ENCODE results near the gene MYB. TPM values are rescaled to one million over a fixed set of nuclear protein-coding genes. Genes with fewer than 3 reads are reported as not detected.

Gene MYB
- total RNA-seq, 1 donor from 2014 or later = 23.3 TPM

DNA sequence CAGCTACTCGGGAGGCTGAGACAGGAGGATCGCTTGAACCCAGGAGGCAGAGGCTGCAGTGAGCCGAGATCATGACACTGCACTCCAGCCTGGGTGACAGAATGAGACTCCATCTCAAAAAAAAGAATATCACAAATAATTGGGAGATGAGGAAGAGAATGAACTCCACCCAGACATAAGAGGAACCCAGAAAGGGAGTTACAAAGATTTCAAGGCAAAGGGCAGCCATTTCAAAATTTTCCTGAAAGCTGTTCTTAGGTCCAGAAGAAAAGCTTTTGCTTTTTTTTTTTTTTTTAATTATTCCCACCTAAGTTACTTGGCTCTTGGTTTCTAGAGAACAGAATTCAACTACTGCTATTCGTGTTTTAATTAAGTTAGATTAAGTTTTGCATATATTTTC is 23.8 kb downstream of the MYB start:
- no peak for DNase-seq (ENCODE audit: low spot score)
- no peaks in the 10 kb centered on the region for H3K9me3 Mint-ChIP-seq (ENCODE audit: unreplicated experiment)
- peaks cover 2% of the 10 kb centered on the region for H3K27me3 Mint-ChIP-seq (ENCODE audit: unreplicated experiment)
- H3K4me3 Mint-ChIP-seq (ENCODE audit: unreplicated experiment) = no peak overlapping the region
- H3K27ac Mint-ChIP-seq (ENCODE audit: unreplicated experiment) = no peak overlapping the region
- peaks cover 3% of the 10 kb centered on the region for H3K4me1 Mint-ChIP-seq (ENCODE audit: unreplicated experiment)
- H3K36me3 Mint-ChIP-seq (ENCODE audit: low read depth, unreplicated experiment) = peaks cover 16% of the 10 kb centered on the region
- no peak for TF ChIP-seq CTCF (IDR thresholded peaks at IDR 0.05; ENCODE audit: unreplicated experiment)

GRCh38 chr6:135209803-135210202 is 28.7 kb downstream of the MYB start:
- Mint-ChIP-seq H3K27me3 (ENCODE audit: unreplicated experiment) (peaks cover 1% of the 10 kb centered on the region), H3K36me3 (ENCODE audit: low read depth, unreplicated experiment) (peaks cover 20% of the 10 kb centered on the region), H3K4me1 (ENCODE audit: unreplicated experiment) (peaks cover 6% of the 10 kb centered on the region), H3K27ac (ENCODE audit: unreplicated experiment) (no peak overlapping the region), H3K9me3 (ENCODE audit: unreplicated experiment) (no peaks in the 10 kb centered on the region), H3K4me3 (ENCODE audit: unreplicated experiment) (no peak overlapping the region)
- TF ChIP-seq CTCF (IDR thresholded peaks at IDR 0.05; ENCODE audit: unreplicated experiment) = no peak
- DNase-seq (ENCODE audit: low spot score) = no peak

DNA sequence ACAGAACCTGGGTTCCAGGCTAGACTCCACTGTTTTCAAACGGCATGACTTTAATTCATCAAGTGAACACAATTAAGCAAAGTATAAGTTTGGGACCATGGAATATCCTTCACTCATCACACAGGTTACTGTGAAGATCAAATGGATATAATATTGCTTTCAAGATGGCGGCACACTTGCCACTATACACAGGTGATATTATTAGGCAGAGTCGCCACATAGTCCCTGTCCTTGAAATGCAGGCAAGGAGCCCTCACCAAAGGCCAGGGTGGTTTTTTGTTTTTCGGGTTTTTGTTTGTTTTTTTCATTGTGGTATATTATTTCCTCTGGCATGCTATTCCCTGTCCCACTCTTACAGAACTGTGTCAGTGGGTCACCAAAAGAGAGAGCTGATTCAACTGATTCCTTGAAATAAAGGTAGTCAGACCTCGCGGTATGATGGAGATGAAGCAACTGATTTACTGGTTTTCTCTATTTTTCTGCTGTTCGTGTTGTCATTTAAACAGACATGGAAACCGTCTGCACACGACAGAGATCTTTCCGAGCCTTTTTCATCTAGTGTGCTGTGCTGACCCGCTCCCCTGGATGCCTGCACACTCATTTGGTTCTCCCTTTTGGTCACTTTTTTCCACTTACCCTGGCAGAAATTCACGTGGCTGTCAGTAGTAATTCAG is 29.7 kb downstream of the MYB start:
- H3K27ac Mint-ChIP-seq (ENCODE audit: unreplicated experiment) = no peak overlapping the region
- peaks cover 20% of the 10 kb centered on the region for H3K36me3 Mint-ChIP-seq (ENCODE audit: low read depth, unreplicated experiment)
- no peaks in the 10 kb centered on the region for H3K9me3 Mint-ChIP-seq (ENCODE audit: unreplicated experiment)
- peaks cover 1% of the 10 kb centered on the region for H3K27me3 Mint-ChIP-seq (ENCODE audit: unreplicated experiment)
- peaks cover 15% of the 10 kb centered on the region for H3K4me1 Mint-ChIP-seq (ENCODE audit: unreplicated experiment)
- DNase-seq (ENCODE audit: low spot score) = no peak
- H3K4me3 Mint-ChIP-seq (ENCODE audit: unreplicated experiment) = no peak overlapping the region
- no peak for TF ChIP-seq CTCF (IDR thresholded peaks at IDR 0.05; ENCODE audit: unreplicated experiment)

DNA sequence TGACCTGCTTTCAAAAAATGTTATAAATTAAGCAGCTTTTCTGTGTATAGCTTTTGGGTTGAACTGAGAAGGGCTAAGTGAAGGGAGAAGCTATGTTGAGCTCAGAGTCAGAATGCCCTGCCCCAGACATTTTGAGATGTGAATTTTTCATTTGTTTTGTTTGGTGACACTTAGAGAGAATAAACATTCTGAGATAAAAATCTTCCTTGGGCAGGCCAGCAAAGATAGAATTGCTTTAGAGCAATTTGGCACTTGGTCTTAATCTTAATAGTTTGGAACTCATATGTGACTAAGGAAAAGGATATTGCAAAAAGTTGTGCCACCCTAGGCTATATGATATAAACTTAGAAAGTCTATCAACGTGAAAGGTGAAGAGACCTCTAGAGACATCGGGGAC is 30.2 kb downstream of the MYB start:
- no peak for DNase-seq (ENCODE audit: low spot score)
- Mint-ChIP-seq H3K36me3 (ENCODE audit: low read depth, unreplicated experiment) (peaks cover 20% of the 10 kb centered on the region), H3K4me1 (ENCODE audit: unreplicated experiment) (peaks cover 18% of the 10 kb centered on the region), H3K9me3 (ENCODE audit: unreplicated experiment) (no peaks in the 10 kb centered on the region), H3K4me3 (ENCODE audit: unreplicated experiment) (no peak overlapping the region), H3K27ac (ENCODE audit: unreplicated experiment) (no peak overlapping the region), H3K27me3 (ENCODE audit: unreplicated experiment) (peaks cover 1% of the 10 kb centered on the region)
- no peak for TF ChIP-seq CTCF (IDR thresholded peaks at IDR 0.05; ENCODE audit: unreplicated experiment)

- TF ChIP-seq CTCF (IDR thresholded peaks at IDR 0.05; ENCODE audit: unreplicated experiment) = no peak
- no peaks in the 10 kb centered on the region for H3K9me3 Mint-ChIP-seq (ENCODE audit: unreplicated experiment)
- H3K36me3 Mint-ChIP-seq (ENCODE audit: low read depth, unreplicated experiment) = peaks cover 20% of the 10 kb centered on the region
- H3K4me3 Mint-ChIP-seq (ENCODE audit: unreplicated experiment) = no peak overlapping the region
- DNase-seq (ENCODE audit: low spot score) = no peak
- peaks cover 1% of the 10 kb centered on the region for H3K27me3 Mint-ChIP-seq (ENCODE audit: unreplicated experiment)
- H3K4me1 Mint-ChIP-seq (ENCODE audit: unreplicated experiment) = peaks cover 18% of the 10 kb centered on the region
- no peak overlapping the region for H3K27ac Mint-ChIP-seq (ENCODE audit: unreplicated experiment)
Observed at GRCh38 chr6:135212020-135212806, 31.1 kb downstream of the MYB start.
